Neural crest cell (in vitro differentiated cells): ENCODE measurements around the gene S100Z. TPM values are rescaled to one million over a fixed set of nuclear protein-coding genes. Genes with fewer than 3 reads are reported as not detected.
"Not testable (repeated sequence)": the region's sequence is repeated elsewhere in the genome, so short reads cannot be mapped to it uniquely, and the experiment has no call there.

Experiments
- DNase-seq: peaks from one replicate; pipeline ENCODE4 v3.0.0; 2021; ENCODE audit warnings: low read depth, mixed read lengths, low spot score
- H3K27ac Mint-ChIP-seq: one replicate; pipeline ENCODE4 v1.8.0; 2021; ENCODE audit warnings: mild to moderate bottlenecking, mixed read lengths; ENCODE audit not compliant: unreplicated experiment
- H3K27me3 Mint-ChIP-seq: 2 replicates; pipeline ENCODE4 v1.8.0; 2021; ENCODE audit warnings: low read depth, mild to moderate bottlenecking, mixed read lengths
- H3K36me3 Mint-ChIP-seq: 2 replicates; pipeline ENCODE4 v1.8.0; 2021; ENCODE audit warnings: low read depth, mild to moderate bottlenecking, mixed read lengths
- H3K4me1 Mint-ChIP-seq: 2 replicates; pipeline ENCODE4 v1.8.0; 2021; ENCODE audit warnings: mixed read lengths
- H3K4me3 Mint-ChIP-seq: one replicate; pipeline ENCODE4 v1.8.0; 2021; ENCODE audit warnings: mild to moderate bottlenecking, mixed read lengths
- H3K9me3 Mint-ChIP-seq: 2 replicates; pipeline ENCODE4 v1.8.0; 2021; ENCODE audit warnings: mixed read lengths
- CTCF ChIP-seq: fragments of 200-600 bp; sonication (generic); conservative IDR thresholded peaks from 2 replicates; pipeline ENCODE4 v1.5.0; 2021; ENCODE audit warnings: antibody characterized with exemption, mild to moderate bottlenecking
- total RNA-seq: library from RNA; stranded (reverse); gene quantifications from 2 replicates; pipeline ENCODE4 v1.2.1, GENCODE V29; 2021

Gene S100Z
- total RNA-seq, 1 donor from 2014 or later = not detected

DNA sequence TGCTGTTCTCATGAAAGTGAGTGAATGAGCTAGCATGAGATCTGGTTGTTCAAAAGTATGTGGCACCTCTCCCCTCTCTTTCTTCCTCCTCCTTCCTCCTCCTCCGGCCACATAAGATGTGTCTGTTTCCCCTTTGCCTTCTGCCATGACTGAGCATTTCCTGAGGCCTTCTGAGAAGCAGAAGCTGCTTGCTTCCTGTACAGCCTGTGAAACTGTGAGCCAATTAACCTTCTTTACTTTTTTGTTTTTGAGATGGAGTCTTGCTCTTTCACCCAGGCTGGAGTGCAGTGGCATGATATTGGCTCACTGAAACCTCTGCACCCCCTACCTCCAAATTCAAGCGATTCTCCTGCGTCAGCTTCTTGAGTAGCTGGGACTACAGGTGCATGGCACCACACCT, 6.1 kb downstream of the S100Z start:
- Mint-ChIP-seq H3K36me3 (no peaks in the 10 kb centered on the region), H3K27me3 (no peaks in the 10 kb centered on the region), H3K4me1 (no peaks in the 10 kb centered on the region), H3K4me3 (no peak overlapping the region), H3K9me3 (no peaks in the 10 kb centered on the region), H3K27ac (no peak overlapping the region)
- no peak for DNase-seq
- no peak for TF ChIP-seq CTCF

- H3K4me1 Mint-ChIP-seq, H3K9me3 Mint-ChIP-seq, H3K27ac Mint-ChIP-seq, H3K4me3 Mint-ChIP-seq, H3K27me3 Mint-ChIP-seq, DNase-seq, H3K36me3 Mint-ChIP-seq: not testable (repeated sequence)
Observed at GRCh38 chr5:76856800-76857199, 7.0 kb downstream of the S100Z start.

DNA sequence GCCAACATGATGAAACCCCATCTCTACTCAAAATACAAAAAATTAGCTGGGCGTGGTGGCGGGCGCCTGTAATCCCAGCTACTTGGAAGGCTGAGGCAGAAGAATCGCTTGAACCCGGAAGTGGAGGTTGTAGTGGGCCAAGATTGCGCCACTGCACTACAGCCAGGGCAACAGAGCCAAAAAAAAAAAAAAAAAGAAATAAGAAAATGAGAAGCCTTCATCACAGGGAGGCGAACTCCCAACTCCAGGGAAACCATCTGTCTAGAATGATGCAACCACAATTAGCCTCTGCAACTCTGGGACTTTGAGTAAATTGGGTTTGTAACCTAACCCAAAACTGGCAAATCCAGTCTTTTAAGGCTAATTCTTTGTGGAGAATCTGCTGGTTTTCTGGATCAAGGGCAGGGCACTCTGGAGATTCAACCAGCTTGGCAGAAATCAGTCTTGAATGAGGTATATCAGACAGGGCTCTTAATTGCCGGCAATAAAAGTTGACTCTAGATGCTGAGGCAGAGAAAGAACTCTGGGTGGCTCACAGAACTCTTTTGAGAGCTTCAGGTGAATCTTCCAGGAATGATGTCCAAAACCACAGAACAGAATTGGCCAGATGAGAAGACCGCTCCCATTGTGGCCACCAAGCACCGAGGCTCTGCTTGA, 9.9 kb downstream of the S100Z start:
- DNase-seq = no peak
- Mint-ChIP-seq H3K4me1 (peaks cover 4% of the 10 kb centered on the region), H3K9me3 (no peaks in the 10 kb centered on the region), H3K27ac (no peak overlapping the region), H3K4me3 (no peak overlapping the region), H3K36me3 (no peaks in the 10 kb centered on the region), H3K27me3 (no peaks in the 10 kb centered on the region)
- no peak for TF ChIP-seq CTCF

DNA sequence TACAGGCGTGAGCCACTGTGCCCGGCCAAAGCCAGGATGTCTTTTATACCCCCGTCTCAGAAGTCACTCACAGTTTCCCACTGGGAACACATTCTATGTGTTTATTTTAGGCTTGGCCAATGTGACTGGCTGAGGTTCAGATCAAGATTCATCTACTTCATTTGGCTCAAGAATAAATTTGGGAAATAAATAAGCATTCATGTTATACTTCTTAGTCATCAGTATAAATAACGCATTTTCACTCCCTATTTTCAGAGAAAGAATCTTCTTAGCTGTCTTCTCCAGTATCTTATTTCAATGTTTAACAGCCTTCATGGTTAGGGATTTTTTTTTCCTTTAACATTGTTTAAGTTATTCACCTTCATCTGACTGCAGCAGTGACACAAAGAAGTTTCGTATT, 11.8 kb downstream of the S100Z start:
- H3K27me3 Mint-ChIP-seq = no peaks in the 10 kb centered on the region
- no peaks in the 10 kb centered on the region for H3K36me3 Mint-ChIP-seq
- TF ChIP-seq CTCF = no peak
- H3K9me3 Mint-ChIP-seq = no peaks in the 10 kb centered on the region
- H3K4me1 Mint-ChIP-seq = peaks cover 4% of the 10 kb centered on the region
- H3K27ac Mint-ChIP-seq = no peak overlapping the region
- no peak overlapping the region for H3K4me3 Mint-ChIP-seq
- DNase-seq = no peak

- Mint-ChIP-seq H3K36me3 (no peaks in the 10 kb centered on the region), H3K4me3 (no peak overlapping the region), H3K27ac (no peak overlapping the region), H3K4me1 (peaks cover 5% of the 10 kb centered on the region), H3K27me3 (no peaks in the 10 kb centered on the region), H3K9me3 (no peaks in the 10 kb centered on the region)
- DNase-seq = no peak
- no peak for TF ChIP-seq CTCF
Observed at GRCh38 chr5:76863001-76863400, 13.2 kb downstream of the S100Z start.

- H3K27me3 Mint-ChIP-seq = no peaks in the 10 kb centered on the region
- H3K27ac Mint-ChIP-seq = no peak overlapping the region
- H3K9me3 Mint-ChIP-seq = no peaks in the 10 kb centered on the region
- TF ChIP-seq CTCF = no peak
- H3K4me3 Mint-ChIP-seq = no peak overlapping the region
- no peaks in the 10 kb centered on the region for H3K36me3 Mint-ChIP-seq
- no peak for DNase-seq
- peaks cover 15% of the 10 kb centered on the region for H3K4me1 Mint-ChIP-seq
Observed at GRCh38 chr5:76866503-76866902, 16.7 kb downstream of the S100Z start.
